Measurements from ENCODE around the gene PIK3IP1.

DNA sequence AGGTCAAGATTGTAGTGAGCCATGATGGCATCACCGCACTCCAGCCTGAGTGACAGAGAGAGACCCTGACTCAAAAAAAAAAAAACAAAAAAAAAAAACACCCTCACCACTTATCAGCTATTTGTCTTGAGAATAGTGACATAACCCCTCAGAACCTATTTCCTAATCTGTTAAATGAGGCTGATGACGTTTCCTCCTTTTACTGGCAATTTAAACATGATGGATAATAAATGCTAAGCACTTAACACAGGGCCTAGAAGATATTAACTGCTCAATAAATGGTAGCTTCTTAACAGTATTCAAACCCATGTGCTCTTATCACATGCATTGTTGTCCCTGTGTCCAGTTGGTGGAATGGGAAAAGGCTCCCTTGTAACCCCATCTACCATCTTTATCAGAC is 45.6 kb downstream of the PIK3IP1 start:
- TF ChIP-seq, protein P1, sequence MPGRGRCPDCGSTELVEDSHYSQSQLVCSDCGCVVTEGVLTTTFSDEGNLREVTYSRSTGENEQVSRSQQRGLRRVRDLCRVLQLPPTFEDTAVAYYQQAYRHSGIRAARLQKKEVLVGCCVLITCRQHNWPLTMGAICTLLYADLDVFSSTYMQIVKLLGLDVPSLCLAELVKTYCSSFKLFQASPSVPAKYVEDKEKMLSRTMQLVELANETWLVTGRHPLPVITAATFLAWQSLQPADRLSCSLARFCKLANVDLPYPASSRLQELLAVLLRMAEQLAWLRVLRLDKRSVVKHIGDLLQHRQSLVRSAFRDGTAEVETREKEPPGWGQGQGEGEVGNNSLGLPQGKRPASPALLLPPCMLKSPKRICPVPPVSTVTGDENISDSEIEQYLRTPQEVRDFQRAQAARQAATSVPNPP (IDR thresholded peaks at IDR 0.05; ENCODE audit: borderline replicate concordance, insufficient read depth, insufficient read length) = no peak
- TF ChIP-seq ZBTB8A (IDR thresholded peaks at IDR 0.05; ENCODE audit: partially characterized antibody) = no peak
- TF ChIP-seq POLR2A (conservative IDR thresholded peaks at IDR 0.05) = no peak
